GM23338 (cell line): Measurements from ENCODE around the gene FAM81A. TPM values are rescaled to one million over a fixed set of nuclear protein-coding genes. Genes with fewer than 3 reads are reported as not detected.

Source experiments
- ATAC-seq: fragments of 200-7000 bp; cut with Tn5 transposase; 3 replicates; pipeline ENCODE4 v1.9.1; 2020
- DNase-seq: peaks from one replicate; pipeline ENCODE4 v3.0.0-alpha.2; 2015; ENCODE audit warnings: low spot score
- H2AFZ ChIP-seq: fragments of 200-600 bp; sonication (generic); 2 replicates; pipeline ENCODE4 v1.8.0; 2016; ENCODE audit warnings: antibody characterized with exemption, mild to moderate bottlenecking, moderate library complexity
- H3F3A ChIP-seq: fragments of 200-600 bp; sonication (generic); replicated peaks from 2 replicates; pipeline ENCODE4 v1.8.0; 2017; ENCODE audit warnings: antibody characterized with exemption, mixed run types, low read depth
- H3K27ac ChIP-seq: fragments of 200-600 bp; sonication (generic); 2 replicates; pipeline ENCODE4 v1.6.1; 2016; ENCODE audit warnings: low read depth
- H3K27me3 ChIP-seq: fragments of 200-600 bp; sonication (generic); 2 replicates; pipeline ENCODE4 v1.8.0; 2016; ENCODE audit warnings: mild to moderate bottlenecking, mixed run types, moderate library complexity; ENCODE audit not compliant: insufficient read depth
- H3K36me3 ChIP-seq: fragments of 200-600 bp; sonication (generic); 2 replicates; pipeline ENCODE4 v1.8.0; 2016; ENCODE audit warnings: mild to moderate bottlenecking; ENCODE audit not compliant: insufficient read depth
- H3K4me1 ChIP-seq: fragments of 200-600 bp; sonication (generic); 2 replicates; pipeline ENCODE4 v1.8.0; 2016; ENCODE audit warnings: mild to moderate bottlenecking, moderate library complexity; ENCODE audit not compliant: insufficient read depth
- H3K4me2 ChIP-seq: fragments of 200-600 bp; sonication (generic); 2 replicates; pipeline ENCODE4 v1.7.1; 2017; ENCODE audit warnings: mixed run types
- H3K4me3 ChIP-seq: fragments of 200-600 bp; sonication (generic); 2 replicates; pipeline ENCODE4 v1.6.1; 2016; ENCODE audit warnings: mixed run types
- H3K79me2 ChIP-seq: fragments of 200-600 bp; sonication (generic); replicated peaks from 2 replicates; pipeline ENCODE4 v1.8.0; 2017; ENCODE audit warnings: mild to moderate bottlenecking; ENCODE audit not compliant: insufficient read depth
- H3K9me2 ChIP-seq: fragments of 200-600 bp; sonication (generic); 2 replicates; pipeline ENCODE4 v1.8.0; 2017; ENCODE audit not compliant: insufficient read depth
- H4K20me1 ChIP-seq: fragments of 200-600 bp; sonication (generic); replicated peaks from 2 replicates; pipeline ENCODE4 v1.8.0; 2017; ENCODE audit warnings: mild to moderate bottlenecking; ENCODE audit not compliant: insufficient read depth
- H3K27ac Mint-ChIP-seq: 2 replicates; pipeline ENCODE4 v1.8.0; 2020; ENCODE audit warnings: inconsistent platforms, mild to moderate bottlenecking, moderate library complexity, mixed read lengths
- H3K27me3 Mint-ChIP-seq: 3 replicates; pipeline ENCODE4 v1.8.0; 2022; ENCODE audit warnings: low read depth, mild to moderate bottlenecking, moderate library complexity, mixed read lengths, inconsistent platforms; ENCODE audit not compliant: insufficient read depth, poor library complexity
- H3K36me3 Mint-ChIP-seq: 3 replicates; pipeline ENCODE4 v1.8.0; 2021; ENCODE audit warnings: low read depth, mild to moderate bottlenecking, inconsistent platforms, moderate library complexity, mixed read lengths
- H3K4me1 Mint-ChIP-seq: 3 replicates; pipeline ENCODE4 v1.8.0; 2020; ENCODE audit warnings: mild to moderate bottlenecking, inconsistent platforms, mixed read lengths
- H3K4me3 Mint-ChIP-seq: 3 replicates; pipeline ENCODE4 v1.8.0; 2021; ENCODE audit warnings: moderate library complexity, mild to moderate bottlenecking, inconsistent platforms, mixed read lengths
- H3K9me3 Mint-ChIP-seq: 3 replicates; pipeline ENCODE4 v1.8.0; 2020; ENCODE audit warnings: moderate library complexity, mild to moderate bottlenecking, inconsistent platforms, mixed read lengths
- CREB1 ChIP-seq: fragments of 250-450 bp; sonication (Bioruptor Pico); IDR thresholded peaks from 2 replicates; pipeline ENCODE4 v1.5.0; 2020; ENCODE audit warnings: low read depth, mild to moderate bottlenecking, moderate library complexity
- polyA plus RNA-seq: library from polyadenylated mRNA; unstranded; fragments of >200 nt; fragmentation: Nextera tagmentation; extraction: Ambion mirVana; gene quantifications from 2 replicates; pipeline ENCODE4 v1.2.1, GENCODE V29; 2016
- total RNA-seq: library from RNA; depleted of rRNA; stranded (reverse); fragments of >200 nt; shearing (Covaris generic); gene quantifications from 2 replicates; pipeline ENCODE4 v1.2.3, GENCODE V29; 2014
- TF ChIP-seq, protein P1 (sequence below): IDR thresholded peaks from one replicate; pipeline ENCODE4 v1.6.1; 2018; ENCODE audit warnings: antibody characterized with exemption; ENCODE audit not compliant: unreplicated experiment
- TF ChIP-seq, protein P2 (sequence below): fragments of 250-450 bp; sonication (Bioruptor Pico); IDR thresholded peaks from 2 replicates; pipeline ENCODE4 v1.5.0; 2020; ENCODE audit warnings: mild to moderate bottlenecking, moderate library complexity

The FAM81A gene
- total and polyA plus RNA-seq, 2 experiments from 2014 or later: 0.73 to 4.1 TPM

DNA sequence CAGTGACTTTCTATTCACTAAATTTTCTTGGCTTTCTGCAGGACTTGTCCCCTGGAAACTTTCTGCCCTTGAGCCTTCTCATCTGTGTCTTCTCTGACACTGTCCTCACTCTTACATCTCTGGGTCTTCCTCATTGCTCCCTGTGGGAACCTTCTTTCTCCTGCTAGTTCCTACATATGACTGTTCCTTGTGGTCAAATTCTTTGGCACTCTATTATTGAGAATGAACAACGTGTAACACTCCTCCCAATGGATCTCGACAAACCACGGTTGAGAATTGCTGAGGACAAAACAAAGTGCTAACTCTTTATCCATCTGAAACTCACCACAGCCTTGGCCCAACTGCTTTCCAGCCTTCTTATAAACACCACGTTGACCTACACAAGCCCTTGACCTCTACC lies 3.5 kb upstream of the FAM81A start:
- no peak for DNase-seq
- Histone ChIP-seq H3K27ac (no peak overlapping the region), H3K4me3 (no peak overlapping the region), H3F3A (peaks cover 12% of the 10 kb centered on the region; the same call in 1 of the 2 replicates), H3K4me1 (peaks cover 8% of the 10 kb centered on the region), H3K79me2 (no peaks in the 10 kb centered on the region), H2AFZ (no peak overlapping the region), H4K20me1 (no peaks in the 10 kb centered on the region), H3K4me2 (no peak overlapping the region), H3K27me3 (peaks cover 54% of the 10 kb centered on the region), H3K36me3 (no peaks in the 10 kb centered on the region), H3K9me2 (no peaks in the 10 kb centered on the region)
- H3K36me3 Mint-ChIP-seq: no peaks in the 10 kb centered on the region
- TF ChIP-seq, protein P1, sequence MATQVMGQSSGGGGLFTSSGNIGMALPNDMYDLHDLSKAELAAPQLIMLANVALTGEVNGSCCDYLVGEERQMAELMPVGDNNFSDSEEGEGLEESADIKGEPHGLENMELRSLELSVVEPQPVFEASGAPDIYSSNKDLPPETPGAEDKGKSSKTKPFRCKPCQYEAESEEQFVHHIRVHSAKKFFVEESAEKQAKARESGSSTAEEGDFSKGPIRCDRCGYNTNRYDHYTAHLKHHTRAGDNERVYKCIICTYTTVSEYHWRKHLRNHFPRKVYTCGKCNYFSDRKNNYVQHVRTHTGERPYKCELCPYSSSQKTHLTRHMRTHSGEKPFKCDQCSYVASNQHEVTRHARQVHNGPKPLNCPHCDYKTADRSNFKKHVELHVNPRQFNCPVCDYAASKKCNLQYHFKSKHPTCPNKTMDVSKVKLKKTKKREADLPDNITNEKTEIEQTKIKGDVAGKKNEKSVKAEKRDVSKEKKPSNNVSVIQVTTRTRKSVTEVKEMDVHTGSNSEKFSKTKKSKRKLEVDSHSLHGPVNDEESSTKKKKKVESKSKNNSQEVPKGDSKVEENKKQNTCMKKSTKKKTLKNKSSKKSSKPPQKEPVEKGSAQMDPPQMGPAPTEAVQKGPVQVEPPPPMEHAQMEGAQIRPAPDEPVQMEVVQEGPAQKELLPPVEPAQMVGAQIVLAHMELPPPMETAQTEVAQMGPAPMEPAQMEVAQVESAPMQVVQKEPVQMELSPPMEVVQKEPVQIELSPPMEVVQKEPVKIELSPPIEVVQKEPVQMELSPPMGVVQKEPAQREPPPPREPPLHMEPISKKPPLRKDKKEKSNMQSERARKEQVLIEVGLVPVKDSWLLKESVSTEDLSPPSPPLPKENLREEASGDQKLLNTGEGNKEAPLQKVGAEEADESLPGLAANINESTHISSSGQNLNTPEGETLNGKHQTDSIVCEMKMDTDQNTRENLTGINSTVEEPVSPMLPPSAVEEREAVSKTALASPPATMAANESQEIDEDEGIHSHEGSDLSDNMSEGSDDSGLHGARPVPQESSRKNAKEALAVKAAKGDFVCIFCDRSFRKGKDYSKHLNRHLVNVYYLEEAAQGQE: no peak
- no peak for TF ChIP-seq CREB1 (CRISPR knock-in tag)
- TF ChIP-seq, protein P2, sequence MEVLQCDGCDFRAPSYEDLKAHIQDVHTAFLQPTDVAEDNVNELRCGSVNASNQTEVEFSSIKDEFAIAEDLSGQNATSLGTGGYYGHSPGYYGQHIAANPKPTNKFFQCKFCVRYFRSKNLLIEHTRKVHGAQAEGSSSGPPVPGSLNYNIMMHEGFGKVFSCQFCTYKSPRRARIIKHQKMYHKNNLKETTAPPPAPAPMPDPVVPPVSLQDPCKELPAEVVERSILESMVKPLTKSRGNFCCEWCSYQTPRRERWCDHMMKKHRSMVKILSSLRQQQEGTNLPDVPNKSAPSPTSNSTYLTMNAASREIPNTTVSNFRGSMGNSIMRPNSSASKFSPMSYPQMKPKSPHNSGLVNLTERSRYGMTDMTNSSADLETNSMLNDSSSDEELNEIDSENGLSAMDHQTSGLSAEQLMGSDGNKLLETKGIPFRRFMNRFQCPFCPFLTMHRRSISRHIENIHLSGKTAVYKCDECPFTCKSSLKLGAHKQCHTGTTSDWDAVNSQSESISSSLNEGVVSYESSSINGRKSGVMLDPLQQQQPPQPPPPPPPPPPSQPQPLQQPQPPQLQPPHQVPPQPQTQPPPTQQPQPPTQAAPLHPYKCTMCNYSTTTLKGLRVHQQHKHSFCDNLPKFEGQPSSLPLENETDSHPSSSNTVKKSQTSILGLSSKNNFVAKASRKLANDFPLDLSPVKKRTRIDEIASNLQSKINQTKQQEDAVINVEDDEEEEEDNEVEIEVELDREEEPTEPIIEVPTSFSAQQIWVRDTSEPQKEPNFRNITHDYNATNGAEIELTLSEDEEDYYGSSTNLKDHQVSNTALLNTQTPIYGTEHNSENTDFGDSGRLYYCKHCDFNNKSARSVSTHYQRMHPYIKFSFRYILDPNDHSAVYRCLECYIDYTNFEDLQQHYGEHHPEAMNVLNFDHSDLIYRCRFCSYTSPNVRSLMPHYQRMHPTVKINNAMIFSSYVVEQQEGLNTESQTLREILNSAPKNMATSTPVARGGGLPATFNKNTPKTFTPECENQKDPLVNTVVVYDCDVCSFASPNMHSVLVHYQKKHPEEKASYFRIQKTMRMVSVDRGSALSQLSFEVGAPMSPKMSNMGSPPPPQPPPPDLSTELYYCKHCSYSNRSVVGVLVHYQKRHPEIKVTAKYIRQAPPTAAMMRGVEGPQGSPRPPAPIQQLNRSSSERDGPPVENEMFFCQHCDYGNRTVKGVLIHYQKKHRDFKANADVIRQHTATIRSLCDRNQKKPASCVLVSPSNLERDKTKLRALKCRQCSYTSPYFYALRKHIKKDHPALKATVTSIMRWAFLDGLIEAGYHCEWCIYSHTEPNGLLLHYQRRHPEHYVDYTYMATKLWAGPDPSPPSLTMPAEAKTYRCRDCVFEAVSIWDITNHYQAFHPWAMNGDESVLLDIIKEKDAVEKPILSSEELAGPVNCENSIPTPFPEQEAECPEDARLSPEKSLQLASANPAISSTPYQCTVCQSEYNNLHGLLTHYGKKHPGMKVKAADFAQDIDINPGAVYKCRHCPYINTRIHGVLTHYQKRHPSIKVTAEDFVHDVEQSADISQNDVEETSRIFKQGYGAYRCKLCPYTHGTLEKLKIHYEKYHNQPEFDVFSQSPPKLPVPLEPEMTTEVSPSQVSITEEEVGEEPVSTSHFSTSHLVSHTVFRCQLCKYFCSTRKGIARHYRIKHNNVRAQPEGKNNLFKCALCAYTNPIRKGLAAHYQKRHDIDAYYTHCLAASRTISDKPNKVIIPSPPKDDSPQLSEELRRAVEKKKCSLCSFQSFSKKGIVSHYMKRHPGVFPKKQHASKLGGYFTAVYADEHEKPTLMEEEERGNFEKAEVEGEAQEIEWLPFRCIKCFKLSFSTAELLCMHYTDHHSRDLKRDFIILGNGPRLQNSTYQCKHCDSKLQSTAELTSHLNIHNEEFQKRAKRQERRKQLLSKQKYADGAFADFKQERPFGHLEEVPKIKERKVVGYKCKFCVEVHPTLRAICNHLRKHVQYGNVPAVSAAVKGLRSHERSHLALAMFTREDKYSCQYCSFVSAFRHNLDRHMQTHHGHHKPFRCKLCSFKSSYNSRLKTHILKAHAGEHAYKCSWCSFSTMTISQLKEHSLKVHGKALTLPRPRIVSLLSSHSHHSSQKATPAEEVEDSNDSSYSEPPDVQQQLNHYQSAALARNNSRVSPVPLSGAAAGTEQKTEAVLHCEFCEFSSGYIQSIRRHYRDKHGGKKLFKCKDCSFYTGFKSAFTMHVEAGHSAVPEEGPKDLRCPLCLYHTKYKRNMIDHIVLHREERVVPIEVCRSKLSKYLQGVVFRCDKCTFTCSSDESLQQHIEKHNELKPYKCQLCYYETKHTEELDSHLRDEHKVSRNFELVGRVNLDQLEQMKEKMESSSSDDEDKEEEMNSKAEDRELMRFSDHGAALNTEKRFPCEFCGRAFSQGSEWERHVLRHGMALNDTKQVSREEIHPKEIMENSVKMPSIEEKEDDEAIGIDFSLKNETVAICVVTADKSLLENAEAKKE (CRISPR knock-in tag): no peak
- peaks cover 45% of the 10 kb centered on the region for H3K27me3 Mint-ChIP-seq
- H3K9me3 Mint-ChIP-seq: peaks cover under 1% of the 10 kb centered on the region; the same call in 1 of the 3 replicates
- no peak overlapping the region for H3K27ac Mint-ChIP-seq
- peaks cover 6% of the 10 kb centered on the region for H3K4me1 Mint-ChIP-seq
- H3K4me3 Mint-ChIP-seq: no peak overlapping the region
- no peak for ATAC-seq
